OCI-LY3 (cell line): ENCODE results near the gene AGRN.

Experiments used
- H2AFZ ChIP-seq: fragments of 200-600, 300-600 bp; shearing (Covaris generic); 2 replicates; pipeline ENCODE4 v1.6.0; 2014; ENCODE audit warnings: antibody characterized with exemption, low read depth, low read length
- H3K27ac ChIP-seq: fragments of 200-600, 300-600 bp; sonication (generic); 2 replicates; pipeline ENCODE4 v1.5.1; 2014; ENCODE audit warnings: mild to moderate bottlenecking, low read length, moderate library complexity, mixed read lengths
- H3K27me3 ChIP-seq: fragments of 200-600, 300-600 bp; sonication (generic); 2 replicates; pipeline ENCODE4 v1.6.1; 2014; ENCODE audit warnings: low read depth, low read length, mixed read lengths
- H3K36me3 ChIP-seq: fragments of 200-600, 300-600 bp; sonication (generic); replicated peaks from 2 replicates; pipeline ENCODE3; 2014; ENCODE audit warnings: low read depth, low read length, mixed read lengths
- H3K4me1 ChIP-seq: fragments of 300-600, 200-600 bp; sonication (generic); 2 replicates; pipeline ENCODE4 v1.6.1; 2014; ENCODE audit warnings: low read length, mixed read lengths
- H3K4me2 ChIP-seq: fragments of 200-600, 300-600 bp; sonication (generic); 2 replicates; pipeline ENCODE4 v1.6.1; 2014; ENCODE audit warnings: low read length, mixed read lengths
- H3K4me3 ChIP-seq: fragments of 300-600, 200-600 bp; sonication (generic); 2 replicates; pipeline ENCODE4 v1.5.1; 2014; ENCODE audit warnings: antibody characterized with exemption, mild to moderate bottlenecking, low read length, moderate library complexity
- H3K79me2 ChIP-seq: fragments of 300-600, 200-600 bp; shearing (Covaris generic); 2 replicates; pipeline ENCODE4 v1.6.1; 2014; ENCODE audit warnings: mild to moderate bottlenecking, low read length, mixed read lengths
- H3K9ac ChIP-seq: fragments of 300-600, 200-600 bp; shearing (Covaris generic); 2 replicates; pipeline ENCODE4 v1.6.0; 2014; ENCODE audit warnings: mild to moderate bottlenecking, low read length, moderate library complexity
- H3K9me3 ChIP-seq: fragments of 200-600, 300-600 bp; shearing (Covaris generic); 2 replicates; pipeline ENCODE4 v1.6.1; 2014; ENCODE audit warnings: low read length, mixed read lengths; ENCODE audit not compliant: insufficient read depth
- H4K20me1 ChIP-seq: fragments of 200-600, 300-600 bp; sonication (generic); 2 replicates; pipeline ENCODE4 v1.6.1; 2016; ENCODE audit warnings: low read length, mixed read lengths; ENCODE audit not compliant: insufficient read depth
- EZH2phosphoT487 ChIP-seq: fragments of 200-600 bp; shearing (Covaris generic); IDR thresholded peaks from 2 replicates; pipeline ENCODE4 v1.6.1; 2018; ENCODE audit warnings: antibody characterized with exemption, mixed run types, low read depth
- TF ChIP-seq, protein P1 (sequence below): fragments of 200-600, 300-600 bp; sonication (generic); IDR thresholded peaks from 2 replicates; pipeline ENCODE4 v1.5.1; 2014; ENCODE audit warnings: antibody characterized with exemption, low read length, low read depth

The AGRN gene

DNA sequence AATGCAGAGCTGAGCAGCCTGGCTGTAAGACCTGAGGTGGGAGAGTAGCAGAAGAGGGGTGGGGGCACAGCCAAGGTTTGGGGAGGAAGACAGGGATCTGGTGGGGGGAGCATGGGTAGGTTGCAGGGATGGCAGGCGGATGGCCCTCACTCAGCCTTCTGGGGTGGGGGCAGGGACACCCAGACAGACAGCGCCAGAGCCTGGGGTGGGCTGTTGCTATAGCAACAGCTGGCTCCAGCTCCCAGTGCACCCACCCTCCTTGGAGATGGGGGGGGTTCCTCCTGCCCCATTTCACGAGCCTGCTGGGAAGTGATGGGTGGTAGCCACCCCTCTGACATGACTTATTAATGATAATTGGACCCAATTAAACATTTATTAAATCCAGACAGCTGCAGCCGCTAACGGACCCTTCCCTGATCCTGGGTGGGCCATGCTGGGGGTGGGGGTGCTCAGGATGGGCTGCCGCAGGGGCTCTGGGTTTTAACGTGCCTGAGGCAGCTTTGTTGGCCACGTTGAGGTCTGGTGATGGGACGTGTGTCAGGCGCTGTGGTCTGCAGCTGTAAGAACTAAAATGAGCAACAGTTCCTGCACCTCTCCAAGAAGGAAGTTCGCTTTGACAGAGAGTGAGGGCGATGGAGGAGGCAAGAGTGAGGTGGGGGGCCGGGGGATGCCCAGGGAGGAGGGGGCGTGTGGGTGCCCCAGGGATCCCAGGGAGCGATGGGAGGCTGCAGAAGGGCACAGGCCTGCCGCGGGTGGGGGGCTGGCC, 19.4 kb downstream of the AGRN start:
- Histone ChIP-seq H2AFZ (no peak overlapping the region), H3K79me2 (no peaks in the 10 kb centered on the region), H3K4me2 (peak overlapping the region; percentile 50), H3K9ac (no peak overlapping the region), H3K36me3 (no peaks in the 10 kb centered on the region), H3K4me1 (peaks cover 17% of the 10 kb centered on the region), H4K20me1 (peaks cover 6% of the 10 kb centered on the region; the same call in 1 of the 2 replicates), H3K9me3 (no peaks in the 10 kb centered on the region), H3K27ac (no peak overlapping the region), H3K27me3 (peaks cover 8% of the 10 kb centered on the region; the same call in 1 of the 2 replicates), H3K4me3 (0 out of 2 replicates have a peak overlapping the region, but pooled peaks have one; percentile 20)
- TF ChIP-seq, protein P1, sequence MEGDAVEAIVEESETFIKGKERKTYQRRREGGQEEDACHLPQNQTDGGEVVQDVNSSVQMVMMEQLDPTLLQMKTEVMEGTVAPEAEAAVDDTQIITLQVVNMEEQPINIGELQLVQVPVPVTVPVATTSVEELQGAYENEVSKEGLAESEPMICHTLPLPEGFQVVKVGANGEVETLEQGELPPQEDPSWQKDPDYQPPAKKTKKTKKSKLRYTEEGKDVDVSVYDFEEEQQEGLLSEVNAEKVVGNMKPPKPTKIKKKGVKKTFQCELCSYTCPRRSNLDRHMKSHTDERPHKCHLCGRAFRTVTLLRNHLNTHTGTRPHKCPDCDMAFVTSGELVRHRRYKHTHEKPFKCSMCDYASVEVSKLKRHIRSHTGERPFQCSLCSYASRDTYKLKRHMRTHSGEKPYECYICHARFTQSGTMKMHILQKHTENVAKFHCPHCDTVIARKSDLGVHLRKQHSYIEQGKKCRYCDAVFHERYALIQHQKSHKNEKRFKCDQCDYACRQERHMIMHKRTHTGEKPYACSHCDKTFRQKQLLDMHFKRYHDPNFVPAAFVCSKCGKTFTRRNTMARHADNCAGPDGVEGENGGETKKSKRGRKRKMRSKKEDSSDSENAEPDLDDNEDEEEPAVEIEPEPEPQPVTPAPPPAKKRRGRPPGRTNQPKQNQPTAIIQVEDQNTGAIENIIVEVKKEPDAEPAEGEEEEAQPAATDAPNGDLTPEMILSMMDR = no peak
- no peak for TF ChIP-seq EZH2phosphoT487

DNA sequence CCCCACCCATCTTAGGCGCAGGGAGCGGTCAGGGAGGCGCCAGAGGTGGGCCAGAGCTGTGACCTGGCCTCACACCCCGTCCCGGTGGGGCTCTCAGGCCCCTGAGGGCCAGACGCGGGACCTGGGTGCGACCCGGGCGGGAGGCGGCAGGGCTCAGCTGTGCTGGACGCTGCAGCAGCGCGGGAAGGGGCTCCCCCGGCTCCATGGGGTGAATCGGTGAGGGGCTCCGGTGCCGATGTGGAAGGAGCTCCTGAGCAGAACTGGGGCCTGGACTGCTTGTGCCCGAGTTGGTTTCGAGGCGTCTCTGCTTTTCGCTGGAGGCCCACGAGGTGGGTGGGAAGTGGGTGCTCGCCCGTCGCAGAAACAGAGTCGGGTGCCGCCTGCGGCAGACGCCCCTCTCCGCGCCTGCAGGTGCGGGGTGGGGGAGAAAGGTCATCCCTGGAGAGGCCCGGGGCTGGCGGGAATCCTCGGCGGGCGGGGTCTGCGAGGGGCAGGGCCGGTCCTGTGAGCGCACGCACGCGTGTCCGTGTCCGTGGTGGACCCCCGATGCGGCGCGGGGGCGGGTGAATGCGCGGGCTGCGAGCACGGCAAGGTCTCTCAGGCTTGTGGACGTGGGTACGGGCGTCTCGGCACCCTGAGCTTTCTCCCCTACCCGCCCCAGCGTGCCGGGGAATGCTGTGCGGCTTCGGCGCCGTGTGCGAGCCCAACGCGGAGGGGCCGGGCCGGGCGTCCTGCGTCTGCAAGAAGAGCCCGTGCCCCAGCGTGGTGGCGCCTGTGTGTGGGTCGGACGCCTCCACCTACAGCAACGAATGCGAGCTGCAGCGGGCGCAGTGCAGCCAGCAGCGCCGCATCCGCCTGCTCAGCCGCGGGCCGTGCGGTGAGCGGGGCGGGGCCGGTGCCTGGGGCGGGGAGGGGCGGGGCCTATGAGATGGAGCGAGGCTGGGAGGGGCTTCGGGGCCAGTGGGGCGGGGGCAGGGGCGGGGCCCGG, 20.4 kb downstream of the AGRN start:
- H3K79me2 ChIP-seq = no peaks in the 10 kb centered on the region
- peaks cover 6% of the 10 kb centered on the region; the same call in 1 of the 2 replicates for H4K20me1 ChIP-seq
- no peak overlapping the region for H3K4me2 ChIP-seq

DNA sequence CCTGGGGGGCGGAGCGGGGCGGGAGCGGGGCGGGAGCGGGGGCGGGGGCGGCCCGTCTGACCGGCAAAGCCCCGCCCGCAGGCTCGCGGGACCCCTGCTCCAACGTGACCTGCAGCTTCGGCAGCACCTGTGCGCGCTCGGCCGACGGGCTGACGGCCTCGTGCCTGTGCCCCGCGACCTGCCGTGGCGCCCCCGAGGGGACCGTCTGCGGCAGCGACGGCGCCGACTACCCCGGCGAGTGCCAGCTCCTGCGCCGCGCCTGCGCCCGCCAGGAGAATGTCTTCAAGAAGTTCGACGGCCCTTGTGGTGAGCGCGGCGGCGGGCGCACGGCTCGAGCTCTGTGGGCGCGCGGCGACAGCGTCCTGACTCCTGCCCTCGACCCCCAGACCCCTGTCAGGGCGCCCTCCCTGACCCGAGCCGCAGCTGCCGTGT, 21.2 kb downstream of the AGRN start:
- Histone ChIP-seq H3K36me3 (no peaks in the 10 kb centered on the region), H3K4me2 (no peak overlapping the region)
- TF ChIP-seq EZH2phosphoT487 = no peak
- TF ChIP-seq, protein P1 = no peak

More for the DNA sequence above, 20.4 kb downstream of the AGRN start:
- no peak overlapping the region for H3K27ac ChIP-seq
- no peak overlapping the region for H3K4me3 ChIP-seq
- H3K4me1 ChIP-seq = peaks cover 17% of the 10 kb centered on the region
- TF ChIP-seq, protein P1 = no peak
- no peak for TF ChIP-seq EZH2phosphoT487
- H3K27me3 ChIP-seq = peaks cover 8% of the 10 kb centered on the region; the same call in 1 of the 2 replicates
- H2AFZ ChIP-seq = no peak overlapping the region
- H3K9me3 ChIP-seq = no peaks in the 10 kb centered on the region
- H3K9ac ChIP-seq = no peak overlapping the region
- no peaks in the 10 kb centered on the region for H3K36me3 ChIP-seq

More for the DNA sequence above, 21.2 kb downstream of the AGRN start:
- Histone ChIP-seq H2AFZ (no peak overlapping the region), H4K20me1 (peaks cover 6% of the 10 kb centered on the region; the same call in 1 of the 2 replicates), H3K9me3 (no peaks in the 10 kb centered on the region), H3K4me1 (peaks cover 17% of the 10 kb centered on the region), H3K79me2 (no peaks in the 10 kb centered on the region), H3K27me3 (peaks cover 8% of the 10 kb centered on the region; the same call in 1 of the 2 replicates), H3K9ac (no peak overlapping the region), H3K4me3 (no peak overlapping the region), H3K27ac (no peak overlapping the region)
